Activated CD4-positive, alpha-beta T cell treated with anti-CD3 and anti-CD28 coated beads, Interleukin-2, amount 10 ng/mL, durations not matched to agents 24 days and 14 days (primary cell): ENCODE data around the gene SSR4. TPM values are rescaled to one million over a fixed set of nuclear protein-coding genes. Genes with fewer than 3 reads are reported as not detected.
"Not testable (repeated sequence)": the region's sequence is repeated elsewhere in the genome, so short reads cannot be mapped to it uniquely, and the experiment has no call there.

Source experiments
- DNase-seq: peaks from one replicate; pipeline ENCODE4 v3.0.0; 2022
- H3K27ac Mint-ChIP-seq: one replicate; pipeline ENCODE4 v1.8.0; 2022; ENCODE audit warnings: mild to moderate bottlenecking, mixed read lengths
- H3K27me3 Mint-ChIP-seq: one replicate; pipeline ENCODE4 v1.8.0; 2022; ENCODE audit warnings: mixed read lengths
- H3K36me3 Mint-ChIP-seq: one replicate; pipeline ENCODE4 v1.8.0; 2022; ENCODE audit warnings: low read depth, mild to moderate bottlenecking, mixed read lengths
- H3K4me1 Mint-ChIP-seq: one replicate; pipeline ENCODE4 v1.8.0; 2021; ENCODE audit warnings: mixed read lengths
- H3K4me3 Mint-ChIP-seq: one replicate; pipeline ENCODE4 v1.8.0; 2022; ENCODE audit warnings: mild to moderate bottlenecking, moderate library complexity, mixed read lengths
- H3K9me3 Mint-ChIP-seq: one replicate; pipeline ENCODE4 v1.8.0; 2021; ENCODE audit warnings: mixed read lengths
- intact Hi-C: fragments of 100-400 bp; cut with micrococcal nuclease; formaldehyde crosslinking; loops from one replicate; pipeline ENCODE4 v1.15.1; 2023
- total RNA-seq: library from RNA; stranded (reverse); gene quantifications from 2 replicates; pipeline ENCODE4 v1.2.3, GENCODE V29; 2022

SSR4 gene
- total RNA-seq, 1 donor from 2014 or later: 277 TPM

DNA sequence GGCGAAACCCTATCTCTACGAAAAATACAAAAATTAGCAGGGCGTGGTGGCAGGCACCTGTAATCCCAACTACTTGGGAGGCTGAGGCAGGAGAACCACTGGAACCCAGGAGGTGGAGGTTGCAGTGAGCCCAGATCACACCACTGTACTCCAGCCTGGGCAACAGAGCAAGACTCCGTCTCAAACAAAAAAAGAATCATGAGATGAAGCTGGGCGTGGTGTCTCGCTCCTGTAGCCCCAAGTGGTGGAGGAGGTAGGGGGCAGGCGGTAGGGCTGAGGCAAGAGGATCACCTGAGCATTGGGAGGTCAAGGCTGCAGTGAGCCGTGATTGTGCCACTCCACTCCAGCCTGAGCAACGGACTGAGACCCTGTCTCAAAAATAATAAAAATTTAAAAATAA, 23.6 kb downstream of the SSR4 start:
- DNase-seq, intact Hi-C loops, H3K9me3 Mint-ChIP-seq, H3K27ac Mint-ChIP-seq, H3K4me3 Mint-ChIP-seq, H3K36me3 Mint-ChIP-seq: not testable (repeated sequence)
- Mint-ChIP-seq H3K4me1 (peaks cover 23% of the 10 kb centered on the region), H3K27me3 (peaks cover 15% of the 10 kb centered on the region)

GRCh38 chrX:153818571-153819383, 24.3 kb downstream of the SSR4 start:
- intact Hi-C loops: no loop called here
- peak overlapping the region; percentile 47 for H3K4me3 Mint-ChIP-seq
- no peaks in the 10 kb centered on the region for H3K36me3 Mint-ChIP-seq
- no peaks in the 10 kb centered on the region for H3K9me3 Mint-ChIP-seq
- peaks cover 23% of the 10 kb centered on the region for H3K4me1 Mint-ChIP-seq
- H3K27ac Mint-ChIP-seq: no peak overlapping the region
- peaks cover 13% of the 10 kb centered on the region for H3K27me3 Mint-ChIP-seq
- DNase-seq: peak; percentile 89

GRCh38 chrX:153819384-153820040, 25.0 kb downstream of the SSR4 start:
- peaks cover 23% of the 10 kb centered on the region for H3K4me1 Mint-ChIP-seq
- intact Hi-C loops: loop anchor here (5.0 kb wide), 1 partner anchor 58 kb away; no protein-coding TSS in a partner anchor
- no peaks in the 10 kb centered on the region for H3K36me3 Mint-ChIP-seq
- H3K4me3 Mint-ChIP-seq: peak overlapping the region; percentile 47
- H3K27me3 Mint-ChIP-seq: peaks cover 15% of the 10 kb centered on the region
- no peak for DNase-seq
- H3K9me3 Mint-ChIP-seq: no peaks in the 10 kb centered on the region
- no peak overlapping the region for H3K27ac Mint-ChIP-seq

DNA sequence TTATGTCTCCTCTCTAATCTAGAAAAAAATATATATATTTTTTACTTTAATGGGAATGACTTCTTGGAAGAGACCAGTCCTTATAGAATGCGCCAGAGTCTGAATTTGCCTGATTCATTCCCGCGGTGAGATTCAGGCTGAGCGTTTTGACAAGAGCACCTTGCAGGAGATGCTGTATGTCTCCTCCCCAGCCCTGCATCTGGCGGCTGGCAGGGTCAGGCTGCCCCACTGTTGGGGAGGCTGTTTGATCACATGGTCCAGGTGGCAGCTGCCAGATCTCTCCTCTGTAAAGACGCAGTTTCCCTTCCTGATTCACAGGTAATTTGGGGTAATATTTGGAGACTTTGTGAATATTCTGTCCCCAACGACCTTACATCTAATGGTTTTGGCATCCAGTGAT, 26.1 kb downstream of the SSR4 start:
- Mint-ChIP-seq H3K4me3 (no peak overlapping the region), H3K4me1 (peaks cover 22% of the 10 kb centered on the region), H3K27ac (no peak overlapping the region), H3K36me3 (no peaks in the 10 kb centered on the region), H3K9me3 (no peaks in the 10 kb centered on the region), H3K27me3 (peaks cover 13% of the 10 kb centered on the region)
- intact Hi-C loops: loop anchor here (5.0 kb wide), 1 partner anchor 57 kb away; no protein-coding TSS in a partner anchor
- no peak for DNase-seq

DNA sequence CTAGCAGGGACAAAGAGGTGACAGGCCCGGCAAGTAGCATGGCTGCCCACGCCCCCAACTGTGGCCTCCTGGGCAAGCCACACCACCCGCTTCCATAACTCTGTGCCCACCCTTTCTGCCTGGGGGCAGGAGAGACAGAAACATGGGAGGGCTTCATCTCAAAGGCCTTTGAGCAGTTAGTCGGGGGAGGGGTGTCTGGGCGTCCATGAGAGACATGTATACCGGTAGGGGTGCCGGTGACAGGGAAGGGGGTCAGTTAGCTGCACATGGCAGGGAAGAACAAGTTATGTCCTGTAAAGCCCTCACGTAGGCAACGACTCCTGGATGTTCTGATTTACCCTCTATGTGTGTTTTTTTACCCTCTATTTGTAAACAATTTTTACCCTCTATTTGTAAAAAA, 26.6 kb downstream of the SSR4 start:
- Mint-ChIP-seq H3K4me3 (no peak overlapping the region), H3K9me3 (no peaks in the 10 kb centered on the region), H3K36me3 (no peaks in the 10 kb centered on the region), H3K27me3 (peaks cover 13% of the 10 kb centered on the region), H3K4me1 (peaks cover 22% of the 10 kb centered on the region), H3K27ac (no peak overlapping the region)
- intact Hi-C loops: loop anchor here (5.0 kb wide), 1 partner anchor 56 kb away; no protein-coding TSS in a partner anchor
- no peak for DNase-seq

GRCh38 chrX:153824348-153824747, 29.9 kb downstream of the SSR4 start:
- Mint-ChIP-seq H3K4me3 (no peak overlapping the region), H3K9me3 (no peaks in the 10 kb centered on the region), H3K27ac (no peak overlapping the region), H3K36me3 (no peaks in the 10 kb centered on the region), H3K27me3 (peaks cover 27% of the 10 kb centered on the region), H3K4me1 (peaks cover 14% of the 10 kb centered on the region)
- DNase-seq: no peak
- intact Hi-C loops: loop anchor here (5.0 kb wide), 1 partner anchor 53 kb away; no protein-coding TSS in a partner anchor

DNA sequence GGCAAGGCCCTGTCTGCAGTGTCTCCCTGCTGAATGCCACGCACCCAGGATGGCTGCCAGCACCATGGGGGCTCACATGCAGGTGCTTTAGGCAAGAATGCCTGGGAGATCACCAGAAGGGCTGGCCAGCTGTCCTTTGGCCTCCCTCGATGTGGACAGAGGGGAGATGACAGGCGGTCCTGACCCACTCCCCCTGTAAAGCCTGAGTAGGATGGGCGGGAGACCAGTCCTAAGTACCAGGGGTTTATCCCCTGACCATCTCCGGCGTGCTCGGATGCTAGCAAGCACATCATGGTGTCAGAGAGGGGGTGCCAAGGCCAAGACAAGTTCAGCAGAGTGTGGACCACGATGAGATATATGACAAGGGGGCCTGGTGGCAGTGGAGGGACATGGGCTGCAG, 30.6 kb downstream of the SSR4 start:
- H3K27me3 Mint-ChIP-seq: peaks cover 24% of the 10 kb centered on the region

GRCh38 chrX:153827016-153827415, 32.5 kb downstream of the SSR4 start:
- DNase-seq: no peak
- peaks cover 32% of the 10 kb centered on the region for H3K27me3 Mint-ChIP-seq
- no peaks in the 10 kb centered on the region for H3K36me3 Mint-ChIP-seq
- no peak overlapping the region for H3K27ac Mint-ChIP-seq
- no peak overlapping the region for H3K4me3 Mint-ChIP-seq
- H3K9me3 Mint-ChIP-seq: no peaks in the 10 kb centered on the region
- peaks cover 10% of the 10 kb centered on the region for H3K4me1 Mint-ChIP-seq
- intact Hi-C loops: no loop called here

More for the DNA sequence above, 30.6 kb downstream of the SSR4 start:
- intact Hi-C loops: no loop called here
- Mint-ChIP-seq H3K27ac (no peak overlapping the region), H3K4me1 (peaks cover 14% of the 10 kb centered on the region), H3K36me3 (no peaks in the 10 kb centered on the region), H3K9me3 (no peaks in the 10 kb centered on the region), H3K4me3 (no peak overlapping the region)
- no peak for DNase-seq

DNA sequence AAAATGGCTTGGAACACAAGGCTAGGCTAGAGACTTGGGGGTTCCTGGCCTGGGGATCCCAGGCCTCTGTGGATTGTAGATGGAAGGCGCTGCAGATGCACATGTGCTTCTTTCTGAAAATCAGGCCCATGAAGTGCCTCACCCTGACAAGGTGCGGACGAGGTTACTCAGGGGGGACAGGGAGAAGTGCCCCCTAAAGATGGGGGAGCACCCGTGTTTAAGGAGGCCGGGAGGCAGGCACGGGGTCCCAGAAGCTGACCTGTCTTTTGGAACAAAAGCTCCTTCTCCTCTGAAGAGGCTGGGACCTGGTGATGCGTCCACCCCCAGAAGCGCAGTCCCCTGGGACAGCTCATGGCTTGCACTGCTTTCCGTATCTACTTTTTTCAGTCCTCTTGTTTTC, 33.4 kb downstream of the SSR4 start:
- Mint-ChIP-seq H3K9me3 (no peaks in the 10 kb centered on the region), H3K27me3 (peaks cover 36% of the 10 kb centered on the region), H3K4me1 (peaks cover 3% of the 10 kb centered on the region), H3K36me3 (no peaks in the 10 kb centered on the region), H3K27ac (no peak overlapping the region), H3K4me3 (no peak overlapping the region)
- intact Hi-C loops: no loop called here
- no peak for DNase-seq

GRCh38 chrX:153828308-153828707, 33.8 kb downstream of the SSR4 start:
- Mint-ChIP-seq H3K4me3 (no peak overlapping the region), H3K9me3 (no peaks in the 10 kb centered on the region), H3K27ac (no peak overlapping the region), H3K36me3 (no peaks in the 10 kb centered on the region), H3K4me1 (peaks cover 3% of the 10 kb centered on the region), H3K27me3 (peaks cover 36% of the 10 kb centered on the region)
- intact Hi-C loops: no loop called here
- no peak for DNase-seq

DNA sequence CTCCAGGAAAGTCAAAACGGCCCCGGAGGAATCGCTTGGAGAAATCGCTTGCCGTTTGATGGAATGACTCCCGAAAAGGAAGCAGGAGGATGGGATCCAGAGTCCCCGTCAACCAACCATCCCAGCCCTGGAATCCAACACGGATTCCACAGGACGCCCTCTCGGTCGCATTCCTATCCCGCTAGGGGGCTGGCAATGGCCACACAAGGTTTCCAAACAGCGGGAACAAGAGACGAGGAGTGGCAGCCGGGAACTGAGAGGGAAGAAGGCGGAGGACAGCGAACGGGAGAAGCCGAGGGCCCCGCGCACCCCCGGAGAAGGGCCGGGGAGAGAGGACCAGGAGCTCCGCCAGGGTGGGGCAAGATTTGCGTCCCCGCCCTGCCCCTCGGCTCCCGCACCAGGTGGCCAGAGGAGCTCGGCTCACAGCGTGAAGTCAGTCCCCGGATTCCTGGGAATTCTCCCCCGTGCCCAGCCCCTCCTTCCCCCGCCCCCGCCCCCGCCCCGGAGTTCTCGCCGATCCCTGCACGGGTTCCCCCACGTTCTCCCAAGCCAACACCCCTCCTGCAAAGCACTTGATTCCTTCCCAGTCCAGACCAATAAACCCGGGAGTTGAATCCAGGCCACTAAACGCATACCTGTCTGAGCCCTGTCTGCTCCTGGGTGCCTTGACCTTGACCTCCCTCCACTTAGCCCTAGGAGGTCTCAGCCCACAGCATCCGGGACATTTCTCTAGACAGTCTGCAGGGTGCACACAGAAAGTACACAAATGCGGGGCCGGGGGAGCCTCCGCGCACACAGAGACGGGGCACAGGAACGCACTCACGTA, 34.5 kb downstream of the SSR4 start:
- Mint-ChIP-seq H3K27me3 (peaks cover 33% of the 10 kb centered on the region), H3K9me3 (no peaks in the 10 kb centered on the region), H3K4me1 (peaks cover 3% of the 10 kb centered on the region), H3K36me3 (no peaks in the 10 kb centered on the region), H3K27ac (no peak overlapping the region), H3K4me3 (no peak overlapping the region)
- no peak for DNase-seq
- intact Hi-C loops: no loop called here

- intact Hi-C loops: no loop called here
- DNase-seq: no peak
- no peak overlapping the region for H3K4me3 Mint-ChIP-seq
- no peaks in the 10 kb centered on the region for H3K9me3 Mint-ChIP-seq
- peaks cover 32% of the 10 kb centered on the region for H3K27me3 Mint-ChIP-seq
- H3K36me3 Mint-ChIP-seq: no peaks in the 10 kb centered on the region
- H3K27ac Mint-ChIP-seq: no peak overlapping the region
- peaks cover 3% of the 10 kb centered on the region for H3K4me1 Mint-ChIP-seq
These were observed 35.0 kb downstream of the SSR4 start for GRCh38 chrX:153829549-153829798.

GRCh38 chrX:153829799-153830639, 35.6 kb downstream of the SSR4 start, which contains the start of gene PDZD4:
Gene PDZD4, minus strand, starts transcription at chrX:153830544. Its CDS starts 246 bp downstream, at chrX:153830298.
- DNase-seq: peak; percentile 64

More at GRCh38 chrX:153829799-153830639, 35.6 kb downstream of the SSR4 start, which contains the start of gene PDZD4:
- H3K27me3 Mint-ChIP-seq: peaks cover 35% of the 10 kb centered on the region
- no peaks in the 10 kb centered on the region for H3K9me3 Mint-ChIP-seq
- no peak within 1 kb of the TSS for H3K27ac Mint-ChIP-seq
- peaks cover 3% of the 10 kb centered on the region for H3K4me1 Mint-ChIP-seq
- H3K36me3 Mint-ChIP-seq: no peaks in the 10 kb centered on the region
- H3K4me3 Mint-ChIP-seq: peak within 1 kb of the TSS; percentile 23
- intact Hi-C loops: no loop called here
